CD4-positive, alpha-beta T cell treated with Interleukin-17A for 1 hour (primary cell): ENCODE data around the gene CD44.
"Not testable (repeated sequence)": the region's sequence is repeated elsewhere in the genome, so short reads cannot be mapped to it uniquely, and the experiment has no call there.

Experiments used
- DNase-seq: peaks from one replicate; pipeline ENCODE4 v3.0.0-alpha.2; 2020

CD44 gene

DNA sequence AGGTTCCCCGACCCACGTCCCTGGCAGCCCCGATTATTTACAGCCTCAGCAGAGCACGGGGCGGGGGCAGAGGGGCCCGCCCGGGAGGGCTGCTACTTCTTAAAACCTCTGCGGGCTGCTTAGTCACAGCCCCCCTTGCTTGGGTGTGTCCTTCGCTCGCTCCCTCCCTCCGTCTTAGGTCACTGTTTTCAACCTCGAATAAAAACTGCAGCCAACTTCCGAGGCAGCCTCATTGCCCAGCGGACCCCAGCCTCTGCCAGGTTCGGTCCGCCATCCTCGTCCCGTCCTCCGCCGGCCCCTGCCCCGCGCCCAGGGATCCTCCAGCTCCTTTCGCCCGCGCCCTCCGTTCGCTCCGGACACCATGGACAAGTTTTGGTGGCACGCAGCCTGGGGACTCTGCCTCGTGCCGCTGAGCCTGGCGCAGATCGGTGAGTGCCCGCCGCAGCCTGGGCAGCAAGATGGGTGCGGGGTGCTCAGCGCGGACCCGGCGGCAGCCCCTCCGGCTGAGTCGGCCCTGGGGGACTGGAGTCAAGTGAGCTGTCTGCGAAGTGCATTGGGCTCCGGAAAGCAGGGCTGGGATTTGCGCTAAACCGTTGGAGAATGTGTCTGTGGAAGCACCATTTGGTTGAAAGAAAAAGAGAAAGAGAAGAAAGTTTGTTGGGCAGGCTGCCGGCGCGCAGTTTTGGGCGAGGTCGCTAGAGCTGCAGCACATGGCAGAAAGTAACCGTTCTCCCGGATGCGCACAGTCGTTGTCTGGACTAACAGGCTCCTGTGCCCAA is at the start of gene CD44:
TSS of gene CD44 (plus strand) at position 229 of the 779 bp plus-strand sequence. CDS start at position 362, 133 bp downstream.
- DNase-seq = peak; percentile 94

DNA sequence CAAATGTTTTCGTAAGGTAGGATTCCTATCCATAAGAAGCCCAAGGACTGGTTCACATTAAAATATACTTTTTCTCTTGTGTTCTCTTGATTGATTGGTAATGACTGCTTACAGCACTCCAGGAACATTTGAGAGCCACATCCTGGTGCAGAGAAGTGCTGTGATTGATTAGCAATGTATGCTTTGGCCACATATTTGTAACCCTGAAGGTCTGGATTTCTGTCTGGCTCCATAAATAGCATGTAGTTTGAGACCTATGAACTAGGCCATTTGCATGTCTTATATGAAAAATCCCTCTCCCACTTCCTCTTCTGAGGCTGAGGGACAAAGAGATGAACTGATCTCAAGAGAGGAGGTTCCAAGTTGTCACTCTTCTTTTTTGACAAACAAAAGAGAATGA is 49.3 kb upstream of the CD44 start:
- no peak for DNase-seq

DNA sequence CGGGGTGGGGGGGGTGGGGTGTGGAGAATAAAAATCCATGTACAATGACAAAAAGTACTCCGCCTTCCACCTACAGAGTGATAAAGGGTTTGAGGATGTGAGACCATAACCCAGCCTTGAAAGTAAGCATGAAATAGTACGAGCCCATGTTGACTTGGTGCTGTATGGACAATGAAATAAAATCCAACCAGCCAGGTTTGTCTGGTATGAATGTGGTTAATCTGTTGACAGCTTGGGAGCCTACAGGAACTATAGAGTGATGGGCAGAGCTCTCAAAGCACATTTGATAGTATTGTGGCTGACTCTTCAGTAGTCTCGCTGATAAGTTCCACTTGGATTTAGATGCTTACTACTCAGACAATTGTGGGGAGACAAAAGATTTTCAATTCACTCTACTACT is 48.8 kb upstream of the CD44 start:
- DNase-seq = no peak

- DNase-seq = not testable (repeated sequence)
These were observed 48.0 kb upstream of the CD44 start for GRCh38 chr11:35090991-35091390.

- no peak for DNase-seq
These were observed 42.2 kb upstream of the CD44 start for GRCh38 chr11:35096723-35097122.

- no peak for DNase-seq
These were observed 41.0 kb upstream of the CD44 start for GRCh38 chr11:35097814-35098455.

DNA sequence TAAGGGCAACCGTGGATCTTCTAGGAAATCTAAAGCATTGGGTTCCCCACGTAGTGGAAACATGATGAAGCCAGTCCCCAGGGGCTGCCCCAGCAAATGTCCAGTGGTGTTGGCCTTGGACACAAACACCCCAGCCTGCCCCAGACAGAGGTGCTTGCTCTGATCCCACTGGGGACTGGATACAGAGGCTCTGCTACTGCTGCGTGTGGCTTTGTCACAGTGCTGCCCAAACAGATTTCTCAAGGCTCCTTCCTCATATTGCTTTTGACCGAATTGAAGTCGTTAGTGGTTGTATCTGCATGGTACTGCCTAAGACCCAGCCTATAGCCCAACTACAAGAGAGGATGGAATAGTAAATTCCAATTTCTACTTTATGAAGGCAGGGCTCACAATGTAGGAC is 40.1 kb upstream of the CD44 start:
- DNase-seq = no peak

GRCh38 chr11:35099278-35100012 is 39.5 kb upstream of the CD44 start:
- no peak for DNase-seq

DNA sequence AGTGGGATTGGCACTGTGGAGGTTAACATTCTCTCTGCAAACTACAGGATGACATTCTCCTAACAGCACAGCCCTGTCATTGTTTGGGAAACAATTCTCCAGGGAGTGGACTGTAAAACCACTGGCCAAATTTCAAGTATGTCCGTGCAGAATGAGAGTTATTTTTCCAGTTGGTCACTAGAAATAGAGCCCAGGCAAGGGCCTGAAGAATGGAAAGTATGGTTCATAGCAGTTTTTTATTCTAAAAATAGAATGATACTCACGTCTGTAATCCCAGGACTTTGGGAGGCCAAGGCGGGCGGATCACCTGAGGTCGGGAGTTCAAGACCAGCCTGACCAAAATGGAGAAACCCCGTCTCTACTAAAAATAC is 39.0 kb upstream of the CD44 start:
- DNase-seq = no peak

- no peak for DNase-seq
These were observed 37.7 kb upstream of the CD44 start for GRCh38 chr11:35101223-35101622.

DNA sequence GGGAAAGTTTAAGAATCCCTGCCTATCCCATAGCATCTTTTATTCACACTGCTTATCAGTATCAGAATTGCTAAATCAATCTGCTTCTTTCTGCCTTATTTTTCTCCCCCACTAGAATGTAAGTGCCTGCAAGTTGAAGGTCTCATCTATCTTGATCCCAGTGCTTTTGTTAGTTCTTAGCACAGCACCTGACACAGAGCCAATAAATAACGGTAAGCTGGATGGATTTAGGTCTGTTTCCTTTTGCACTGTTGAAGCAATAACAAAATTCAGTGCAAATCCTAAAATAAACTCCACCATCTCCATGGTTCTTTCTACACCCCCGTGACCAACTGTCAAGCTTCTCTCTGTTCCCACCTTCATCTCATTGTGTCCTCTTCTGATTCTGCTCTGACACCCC is 36.7 kb upstream of the CD44 start:
- no peak for DNase-seq

GRCh38 chr11:35103366-35104208 is 35.4 kb upstream of the CD44 start:
- DNase-seq = no peak

- DNase-seq = no peak
These were observed 34.3 kb upstream of the CD44 start for GRCh38 chr11:35104655-35105054.

DNA sequence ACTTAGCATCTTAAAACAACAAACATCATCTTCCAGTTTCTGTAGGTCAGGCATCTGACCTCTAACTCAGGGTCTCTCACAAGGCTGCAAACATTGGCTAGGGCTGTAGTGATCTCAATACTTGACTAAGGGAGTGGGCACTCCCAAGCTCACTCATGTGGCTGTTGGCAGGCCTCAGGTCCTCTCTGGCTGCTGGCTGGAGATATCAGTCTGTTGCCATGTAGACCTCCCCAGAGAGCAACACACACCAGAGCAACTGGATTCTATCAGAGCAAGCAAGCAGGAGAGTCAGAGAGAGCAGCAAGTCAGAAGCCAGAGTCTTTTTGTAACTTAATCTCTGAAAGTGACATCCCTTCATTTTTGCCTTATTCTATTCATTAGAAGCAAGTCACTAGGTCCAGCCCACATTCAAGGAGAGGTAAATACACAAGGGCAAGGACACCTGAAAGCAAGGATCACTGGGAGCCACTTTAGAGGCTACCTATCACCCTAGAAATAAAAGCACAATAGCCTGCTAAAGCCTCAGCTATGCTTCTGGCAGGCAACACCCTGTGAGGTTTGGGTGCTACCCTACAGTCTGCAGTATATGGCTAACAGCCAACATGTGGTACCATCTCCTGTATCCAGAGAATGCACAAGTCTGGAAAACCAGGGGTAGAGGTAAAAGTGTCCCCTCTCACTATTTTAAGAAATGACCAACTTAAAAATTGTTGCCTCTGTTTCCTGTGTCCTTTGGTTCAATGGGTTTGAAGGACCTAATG is 33.5 kb upstream of the CD44 start:
- no peak for DNase-seq

DNA sequence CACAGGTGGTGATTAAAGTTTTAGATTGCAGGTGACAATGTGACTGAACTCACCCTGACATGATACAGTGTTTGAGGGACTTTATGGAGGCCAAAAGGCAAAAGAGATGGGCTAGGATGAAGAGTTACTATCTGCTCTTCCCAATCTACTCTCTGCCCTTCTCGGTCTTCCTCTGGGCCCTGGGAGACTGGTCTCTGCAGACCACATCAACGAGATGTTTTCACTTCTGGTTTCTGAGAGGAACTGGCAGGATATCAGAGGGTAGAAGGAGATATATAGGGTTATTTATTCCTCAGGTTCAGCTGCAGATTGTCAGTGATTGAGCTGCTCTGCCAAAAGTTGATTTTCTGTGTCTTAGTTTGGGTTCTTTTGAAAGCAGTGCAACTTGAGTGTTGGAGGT is 32.4 kb upstream of the CD44 start:
- DNase-seq = peak; percentile 39

- DNase-seq = no peak
These were observed 31.1 kb upstream of the CD44 start for GRCh38 chr11:35107861-35108260.

GRCh38 chr11:35108336-35108735 is 30.6 kb upstream of the CD44 start:
- not testable (repeated sequence) for DNase-seq

GRCh38 chr11:35109041-35109440 is 29.9 kb upstream of the CD44 start:
- DNase-seq = no peak

DNA sequence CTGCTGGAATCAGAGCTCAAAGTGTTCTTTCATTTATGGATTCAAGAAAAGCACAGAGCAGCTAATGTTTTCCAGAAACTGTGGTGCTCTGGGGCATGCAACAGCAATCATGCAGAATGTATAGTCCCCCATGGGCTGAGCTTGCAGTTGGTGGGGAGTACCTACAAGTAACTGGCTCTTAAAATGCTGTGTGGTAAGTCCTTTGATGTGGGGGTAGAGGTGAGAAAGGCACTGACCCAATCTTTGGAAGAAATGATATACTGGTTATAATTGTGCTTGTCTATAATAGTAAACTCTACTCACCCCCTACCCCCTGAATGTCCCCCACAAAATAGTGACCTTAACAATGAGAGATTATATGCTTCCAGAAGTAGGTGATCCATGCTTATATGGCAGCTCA is 29.1 kb upstream of the CD44 start:
- no peak for DNase-seq

DNA sequence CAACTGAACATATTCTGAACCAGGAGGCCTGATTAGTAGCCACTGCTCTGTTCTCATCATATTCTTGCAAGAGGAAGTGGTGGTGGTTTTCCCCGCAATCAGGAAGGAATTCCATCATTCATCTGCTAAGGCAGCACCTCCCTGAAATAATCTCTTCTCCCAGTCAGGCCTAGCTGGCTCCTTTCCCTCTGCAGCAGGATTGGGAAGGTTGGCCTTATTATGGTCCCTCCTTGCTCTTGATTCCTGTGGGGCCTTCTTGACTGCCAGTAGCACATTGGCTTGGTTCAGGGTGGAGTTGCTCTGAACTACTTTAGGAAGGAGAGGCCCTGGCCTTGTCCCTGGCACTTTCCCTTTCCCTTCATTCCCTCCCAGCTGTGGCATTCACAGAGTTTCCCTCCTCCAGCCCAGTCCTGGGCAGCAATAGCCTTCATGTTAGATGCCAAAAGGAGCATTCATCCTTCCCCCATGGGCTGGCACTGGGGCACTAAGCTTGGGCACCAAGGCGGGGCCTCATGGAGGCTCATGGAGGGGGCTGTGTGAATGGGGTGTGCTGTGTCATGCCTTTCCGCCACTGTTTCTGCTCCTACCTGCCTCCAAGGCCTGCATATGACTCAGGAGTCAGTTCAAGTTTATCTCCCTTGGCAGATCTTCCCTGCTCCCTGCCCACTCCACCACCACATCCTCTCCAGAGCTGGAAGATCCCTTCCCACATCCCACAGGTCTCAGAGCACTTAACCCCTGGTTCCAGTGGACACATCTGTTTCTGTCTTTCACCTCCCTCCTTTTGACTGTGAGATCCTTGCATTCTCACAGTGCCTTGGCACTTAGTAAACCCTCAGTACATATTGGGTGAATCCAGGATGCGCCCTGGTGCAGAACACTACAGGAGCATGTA is 27.6 kb upstream of the CD44 start:
- DNase-seq = no peak
